ENCODE measurements around the gene UNC79.

The UNC79 gene

GRCh38 chr14:93538413-93538812 is 107.7 kb downstream of the UNC79 start:
- H3K4me3 ChIP-seq (ENCODE audit: low read length), result no peak overlapping the region
- peak; percentile 70 for DNase-seq (ENCODE audit: low read depth, low spot score)

- no peak for DNase-seq (ENCODE audit: low read depth, low spot score)
- H3K4me3 ChIP-seq (ENCODE audit: low read length), result no peak overlapping the region
Observed at GRCh38 chr14:93540235-93540634, 109.5 kb downstream of the UNC79 start.

GRCh38 chr14:93543766-93544165 is 113.0 kb downstream of the UNC79 start:
- H3K4me3 ChIP-seq (ENCODE audit: low read length), result no peak overlapping the region
- DNase-seq (ENCODE audit: low read depth, low spot score), result no peak

GRCh38 chr14:93544212-93544611 is 113.5 kb downstream of the UNC79 start:
- no peak overlapping the region for H3K4me3 ChIP-seq (ENCODE audit: low read length)
- DNase-seq (ENCODE audit: low read depth, low spot score), result no peak

- no peak overlapping the region for H3K4me3 ChIP-seq (ENCODE audit: low read length)
- DNase-seq (ENCODE audit: low read depth, low spot score), result no peak
Observed at GRCh38 chr14:93546642-93547041, 115.9 kb downstream of the UNC79 start.

- H3K4me3 ChIP-seq (ENCODE audit: low read length), result no peak overlapping the region
- DNase-seq (ENCODE audit: low read depth, low spot score), result no peak
Observed at GRCh38 chr14:93548102-93548843, 117.5 kb downstream of the UNC79 start.

GRCh38 chr14:93549595-93549994 is 118.9 kb downstream of the UNC79 start:
- H3K4me3 ChIP-seq (ENCODE audit: low read length), result no peak overlapping the region

GRCh38 chr14:93564918-93565317 is 134.2 kb downstream of the UNC79 start:
- no peak overlapping the region for H3K4me3 ChIP-seq (ENCODE audit: low read length)
- no peak for DNase-seq (ENCODE audit: low read depth, low spot score)

More at GRCh38 chr14:93549595-93549994, 118.9 kb downstream of the UNC79 start:
- peak; percentile 23 for DNase-seq (ENCODE audit: low read depth, low spot score)

- no peak overlapping the region for H3K4me3 ChIP-seq (ENCODE audit: low read length)
- DNase-seq (ENCODE audit: low read depth, low spot score), result no peak
Observed at GRCh38 chr14:93566065-93566693, 135.4 kb downstream of the UNC79 start.

DNA sequence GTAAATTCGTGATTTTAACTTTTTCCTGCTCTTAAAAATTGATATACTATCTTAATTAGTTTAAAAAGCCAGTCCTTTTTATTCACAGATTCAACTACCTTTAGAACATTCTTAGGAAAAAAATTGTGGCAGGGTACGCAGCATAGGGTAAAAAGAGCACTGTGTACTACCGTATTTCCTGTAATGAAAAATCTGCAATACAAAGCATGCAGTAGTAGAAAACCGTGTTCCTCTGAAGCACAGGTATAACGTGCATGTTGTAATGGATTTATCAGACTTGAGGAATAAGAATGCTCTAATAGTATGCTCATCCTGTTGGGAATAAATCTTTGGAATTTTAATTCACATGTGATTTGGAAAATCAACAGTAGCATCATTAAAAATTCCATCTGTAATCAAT is 140.5 kb downstream of the UNC79 start:
- no peak overlapping the region for H3K4me3 ChIP-seq (ENCODE audit: low read length)
- no peak for DNase-seq (ENCODE audit: low read depth, low spot score)

GRCh38 chr14:93579178-93579577 is 148.4 kb downstream of the UNC79 start:
- no peak overlapping the region for H3K4me3 ChIP-seq (ENCODE audit: low read length)
- no peak for DNase-seq (ENCODE audit: low read depth, low spot score)

DNA sequence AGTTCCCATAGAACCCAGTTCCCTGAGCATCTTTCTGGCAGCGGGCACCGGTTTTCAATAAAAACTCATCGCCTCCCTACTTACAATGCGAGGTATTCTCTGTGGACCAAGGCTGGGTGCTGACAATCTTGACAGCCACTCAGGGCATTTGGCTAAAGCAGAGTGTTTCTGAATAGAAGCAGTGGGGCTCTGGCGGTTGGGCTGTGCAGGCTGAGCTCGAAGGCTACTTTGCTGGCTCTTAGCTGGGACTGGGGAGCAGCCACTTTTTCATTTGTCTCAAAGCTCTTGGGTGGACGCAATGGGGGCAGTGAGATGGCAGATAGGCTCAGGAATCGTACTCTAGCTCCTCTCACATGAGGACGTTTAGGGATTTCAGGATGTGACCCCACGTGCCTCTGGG is 151.8 kb downstream of the UNC79 start:
- no peak for DNase-seq (ENCODE audit: low read depth, low spot score)
- H3K4me3 ChIP-seq (ENCODE audit: low read length), result no peak overlapping the region

DNA sequence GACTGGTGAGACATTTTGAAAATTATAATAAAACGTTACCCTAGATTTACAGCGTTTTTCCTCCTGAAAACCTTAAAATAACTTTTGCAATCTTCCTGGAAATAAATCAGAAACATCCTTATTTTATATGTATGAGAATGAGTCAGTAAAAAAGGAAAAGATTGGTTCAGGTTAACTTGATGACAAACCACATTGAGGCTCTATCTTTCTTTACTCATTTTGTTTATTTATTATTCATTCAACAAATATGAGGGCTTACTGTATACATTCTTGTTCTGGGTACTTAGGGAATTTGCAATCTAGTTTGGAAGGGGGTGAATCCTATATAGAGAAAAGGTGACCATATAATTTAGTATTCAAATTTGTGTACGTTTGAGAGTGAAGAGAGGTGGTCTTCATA is 156.6 kb downstream of the UNC79 start:
- DNase-seq (ENCODE audit: low read depth, low spot score), result no peak
- no peak overlapping the region for H3K4me3 ChIP-seq (ENCODE audit: low read length)

- H3K4me3 ChIP-seq (ENCODE audit: low read length), result no peak overlapping the region
- DNase-seq (ENCODE audit: low read depth, low spot score), result no peak
Observed at GRCh38 chr14:93591506-93591905, 160.8 kb downstream of the UNC79 start.

DNA sequence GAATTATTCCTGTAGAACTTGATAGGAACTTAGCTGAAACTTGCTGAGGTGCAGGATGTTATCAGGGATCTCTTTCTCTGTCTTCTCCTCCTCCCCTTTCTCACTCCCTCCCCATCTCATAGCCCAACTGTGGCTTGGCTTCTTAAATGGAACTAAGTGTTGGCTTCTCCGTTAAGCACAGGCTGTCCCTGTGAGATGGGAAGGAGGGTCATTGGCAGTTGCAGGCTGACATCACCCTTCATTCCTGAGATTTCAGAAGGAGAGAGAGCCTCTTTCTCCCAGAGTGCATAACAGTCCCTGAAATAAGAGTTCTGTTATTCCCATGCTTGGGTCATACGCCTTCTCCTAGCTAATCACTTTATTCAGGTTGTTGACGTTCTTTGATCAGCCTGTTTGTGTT is 162.0 kb downstream of the UNC79 start:
- no peak overlapping the region for H3K4me3 ChIP-seq (ENCODE audit: low read length)
- no peak for DNase-seq (ENCODE audit: low read depth, low spot score)

- no peak for DNase-seq (ENCODE audit: low read depth, low spot score)
- H3K4me3 ChIP-seq (ENCODE audit: low read length), result no peak overlapping the region
Observed at GRCh38 chr14:93606091-93606490, 175.4 kb downstream of the UNC79 start.

GRCh38 chr14:93619176-93619793 is 188.5 kb downstream of the UNC79 start:
- H3K4me3 ChIP-seq (ENCODE audit: low read length), result no peak overlapping the region
- DNase-seq (ENCODE audit: low read depth, low spot score), result peak; percentile 24

- no peak overlapping the region for H3K4me3 ChIP-seq (ENCODE audit: low read length)
- DNase-seq (ENCODE audit: low read depth, low spot score), result no peak
Observed at GRCh38 chr14:93628048-93628447, 197.3 kb downstream of the UNC79 start.

DNA sequence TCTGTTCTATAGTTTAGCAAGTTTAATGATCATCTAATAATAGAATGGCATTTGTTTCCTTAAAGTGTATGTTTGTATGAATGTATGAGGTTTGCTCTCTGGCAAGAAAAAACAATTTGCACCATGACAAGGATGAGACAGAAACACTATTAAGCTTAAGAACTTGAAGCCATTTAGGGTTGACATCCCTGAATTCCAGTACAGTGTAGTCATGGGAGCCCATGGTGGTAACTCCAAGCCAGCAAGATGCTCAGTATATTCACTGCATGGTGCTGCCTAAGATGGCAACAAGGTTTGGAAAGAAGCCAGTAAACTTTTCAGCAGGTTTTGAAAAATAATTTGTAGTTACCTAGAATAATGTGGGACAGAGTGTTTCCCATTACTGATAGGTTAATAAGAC is 198.9 kb downstream of the UNC79 start:
- no peak for DNase-seq (ENCODE audit: low read depth, low spot score)

GRCh38 chr14:93638790-93639189 is 208.1 kb downstream of the UNC79 start:
- no peak overlapping the region for H3K4me3 ChIP-seq (ENCODE audit: low read length)
- no peak for DNase-seq (ENCODE audit: low read depth, low spot score)

More for the DNA sequence above, 198.9 kb downstream of the UNC79 start:
- H3K4me3 ChIP-seq (ENCODE audit: low read length), result no peak overlapping the region
